NK-92 treated with Interleukin-12 subunit alpha and Interleukin-12 subunit beta, amount 100 ng/mL, for 24 hours (cell line): ENCODE measurements around the gene COL27A1.

ENCODE experiments used
- DNase-seq: peaks from one replicate; lab custom pipeline; 2025; lab: John Stamatoyannopoulos, UW

Gene COL27A1

GRCh38 chr9:114343471-114344187 lies 188.3 kb downstream of the COL27A1 start:
- DNase-seq: no peak

GRCh38 chr9:114344188-114344566 lies 188.8 kb downstream of the COL27A1 start:
- no peak for DNase-seq

- DNase-seq: no peak
Observed at GRCh38 chr9:114344692-114345091, 189.4 kb downstream of the COL27A1 start.

GRCh38 chr9:114345493-114346065 lies 190.2 kb downstream of the COL27A1 start:
- no peak for DNase-seq

- no peak for DNase-seq
Observed at GRCh38 chr9:114346146-114346545, 190.8 kb downstream of the COL27A1 start.

GRCh38 chr9:114347675-114348074 lies 192.3 kb downstream of the COL27A1 start:
- DNase-seq: no peak

GRCh38 chr9:114348261-114348905 lies 193.0 kb downstream of the COL27A1 start:
- no peak for DNase-seq

- DNase-seq: peak; percentile 17
Observed at GRCh38 chr9:114348906-114349482, 193.7 kb downstream of the COL27A1 start.

- DNase-seq: no peak
Observed at GRCh38 chr9:114349713-114350480, 194.6 kb downstream of the COL27A1 start.

- DNase-seq: no peak
Observed at GRCh38 chr9:114350636-114351401, 195.5 kb downstream of the COL27A1 start.

GRCh38 chr9:114351932-114352331 lies 196.6 kb downstream of the COL27A1 start:
- DNase-seq: no peak

- no peak for DNase-seq
Observed at GRCh38 chr9:114355821-114356220, 200.5 kb downstream of the COL27A1 start.

GRCh38 chr9:114356792-114357191 lies 201.5 kb downstream of the COL27A1 start:
- DNase-seq: no peak

GRCh38 chr9:114357360-114357759 lies 202.0 kb downstream of the COL27A1 start:
- DNase-seq: no peak

GRCh38 chr9:114357911-114358328 lies 202.6 kb downstream of the COL27A1 start:
- DNase-seq: no peak

GRCh38 chr9:114359801-114360200 lies 204.5 kb downstream of the COL27A1 start:
- DNase-seq: no peak

- no peak for DNase-seq
Observed at GRCh38 chr9:114361542-114361941, 206.2 kb downstream of the COL27A1 start.
